Fibroblast of skin of right biceps (primary cell): ENCODE measurements around the gene SFT2D1.

ENCODE experiments used
- DNase-seq: peaks from one replicate; pipeline ENCODE4 v3.0.0-alpha.2; 2013

SFT2D1 gene

DNA sequence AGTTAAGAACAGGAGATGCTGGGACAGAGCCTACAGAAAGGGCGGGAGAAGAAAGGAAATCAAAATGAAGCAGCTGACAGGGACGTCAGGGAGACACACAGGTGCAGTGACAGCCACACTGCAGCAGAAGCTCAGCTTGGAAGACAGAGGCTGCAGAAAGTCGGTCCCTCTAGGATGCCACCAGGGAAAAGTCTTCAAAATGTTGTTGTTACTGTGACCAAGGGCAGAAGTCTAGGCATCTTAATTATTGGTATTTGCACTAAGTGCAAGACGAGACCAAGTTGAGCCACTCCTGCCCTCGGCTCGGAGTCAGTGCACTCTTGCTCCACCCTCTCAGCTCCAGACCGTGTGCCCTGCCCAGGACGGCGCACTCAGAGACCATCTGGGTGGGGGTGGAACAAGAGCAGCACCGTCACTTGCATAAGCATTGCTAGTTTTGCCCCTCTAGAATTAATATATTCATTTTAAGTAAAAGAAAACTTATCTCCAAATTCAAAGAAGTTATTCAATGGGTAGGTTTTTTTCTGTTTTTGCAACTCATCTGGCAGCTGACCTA, 36.7 kb downstream of the SFT2D1 start:
- no peak for DNase-seq

GRCh38 chr6:166304106-166304505, 38.2 kb downstream of the SFT2D1 start:
- no peak for DNase-seq

DNA sequence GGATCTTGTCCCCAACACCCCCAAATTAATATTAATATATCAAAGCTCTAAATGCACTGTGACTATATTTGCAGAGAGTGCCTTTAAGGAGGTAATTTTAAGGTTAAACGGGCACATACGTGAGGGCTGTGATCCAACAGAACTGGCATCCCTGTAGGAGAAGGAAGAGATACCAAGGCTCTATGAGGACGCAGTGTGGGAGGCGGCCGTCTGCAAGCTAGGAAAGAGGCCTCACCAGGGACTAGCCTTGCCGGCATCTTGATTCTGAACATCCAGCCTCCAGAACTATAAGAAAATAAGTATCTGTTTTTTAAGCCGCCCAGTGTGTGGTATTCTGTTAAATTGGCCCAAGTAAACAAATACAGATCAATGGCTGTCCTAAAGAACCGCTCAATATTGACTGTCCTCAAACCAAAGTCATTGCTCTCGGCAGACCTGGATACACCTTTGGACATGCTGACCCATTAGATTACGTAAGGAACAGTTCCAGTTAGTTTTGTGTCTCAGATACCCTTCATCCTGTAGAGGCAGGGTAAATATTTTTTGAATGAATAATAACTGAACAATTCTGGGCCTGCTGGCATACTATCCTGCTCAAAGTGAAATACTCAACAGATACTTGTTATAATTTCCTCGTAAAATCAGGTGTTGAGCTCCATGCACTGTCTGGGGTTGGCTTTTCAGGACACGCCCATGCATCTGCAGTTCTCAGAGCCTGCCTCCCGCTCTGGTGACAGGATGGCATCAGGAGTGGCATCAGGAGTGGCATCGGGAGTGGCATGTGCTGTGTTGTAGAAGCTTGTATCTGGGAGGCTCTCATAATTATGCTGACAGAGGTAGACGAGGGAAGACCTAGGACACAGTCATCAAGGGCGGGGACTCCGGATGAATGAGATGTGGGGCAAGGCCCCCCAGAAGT, 40.5 kb downstream of the SFT2D1 start:
- no peak for DNase-seq

DNA sequence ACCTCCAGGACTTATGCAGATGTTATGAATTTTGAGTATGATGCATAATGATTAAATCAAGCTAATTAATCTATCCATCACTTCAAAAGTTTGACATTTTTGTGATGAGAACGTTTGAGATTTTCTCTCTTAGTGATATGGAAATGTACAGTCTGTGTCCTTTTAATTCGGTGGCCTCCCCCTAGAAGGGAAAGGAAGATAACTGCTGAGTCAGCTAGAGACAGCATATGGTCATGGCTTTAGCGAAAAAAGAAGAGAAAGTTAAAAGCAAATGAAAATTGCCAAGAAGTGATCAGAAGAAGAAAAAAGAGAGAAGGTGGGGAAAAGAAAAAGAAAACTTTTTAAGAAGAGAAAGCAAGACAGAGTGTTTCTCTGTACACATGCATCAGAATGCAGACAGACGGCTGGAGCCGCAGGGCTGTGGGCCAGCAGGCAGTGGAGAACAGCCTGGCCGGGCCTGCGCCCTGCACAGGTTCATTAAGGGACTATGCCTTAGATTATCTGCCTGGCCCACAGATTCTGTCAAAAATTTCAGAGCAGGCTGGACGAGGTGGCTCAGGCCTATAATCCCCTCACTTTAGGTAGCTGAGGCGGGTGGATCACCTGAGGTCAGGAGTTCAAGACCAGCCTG, 41.9 kb downstream of the SFT2D1 start:
- no peak for DNase-seq

- no peak for DNase-seq
Measured at GRCh38 chr6:166297606-166298005, 44.7 kb downstream of the SFT2D1 start.

DNA sequence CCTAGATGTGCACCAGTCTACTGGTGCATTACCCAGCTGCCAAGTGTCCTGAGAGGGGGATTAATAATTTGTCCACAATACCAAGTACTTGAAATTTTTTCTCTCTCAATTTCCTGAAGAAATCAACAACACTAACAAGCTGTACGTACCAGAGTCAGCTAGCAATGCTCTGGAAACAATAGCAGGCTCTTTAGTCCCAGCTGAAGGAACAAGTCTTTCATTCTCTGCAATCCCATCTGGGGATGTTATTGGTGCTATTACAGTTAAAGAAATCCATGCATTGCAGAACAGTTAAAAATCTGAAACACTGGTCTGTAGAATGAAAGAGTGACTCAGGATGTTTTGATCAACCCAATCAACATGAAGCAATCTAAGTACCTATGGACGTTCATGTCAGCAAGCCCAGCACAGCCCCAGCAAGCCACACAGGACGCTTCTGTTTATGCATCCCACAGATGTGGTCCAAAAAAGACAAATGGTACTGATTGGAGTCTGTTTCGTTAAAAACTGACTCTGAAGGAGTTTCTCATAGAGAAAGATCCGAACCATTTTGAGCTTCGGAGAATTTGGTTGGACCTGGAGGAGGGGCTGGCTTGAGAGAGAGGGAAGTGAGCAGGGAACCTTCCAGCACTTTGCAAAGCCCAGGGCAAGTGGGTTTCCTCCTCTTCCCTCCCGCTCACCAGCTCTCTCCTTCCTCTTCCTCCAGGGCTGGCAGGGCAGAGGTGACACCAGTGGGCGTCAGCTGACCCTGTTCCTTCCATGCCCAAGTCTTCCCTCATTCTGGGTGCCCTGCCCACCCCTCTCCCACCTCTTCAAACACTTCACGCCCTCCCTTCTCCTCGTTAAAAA, 46.1 kb downstream of the SFT2D1 start:
- no peak for DNase-seq

- DNase-seq, result no peak
Measured at GRCh38 chr6:166293731-166294584, 48.4 kb downstream of the SFT2D1 start.

DNA sequence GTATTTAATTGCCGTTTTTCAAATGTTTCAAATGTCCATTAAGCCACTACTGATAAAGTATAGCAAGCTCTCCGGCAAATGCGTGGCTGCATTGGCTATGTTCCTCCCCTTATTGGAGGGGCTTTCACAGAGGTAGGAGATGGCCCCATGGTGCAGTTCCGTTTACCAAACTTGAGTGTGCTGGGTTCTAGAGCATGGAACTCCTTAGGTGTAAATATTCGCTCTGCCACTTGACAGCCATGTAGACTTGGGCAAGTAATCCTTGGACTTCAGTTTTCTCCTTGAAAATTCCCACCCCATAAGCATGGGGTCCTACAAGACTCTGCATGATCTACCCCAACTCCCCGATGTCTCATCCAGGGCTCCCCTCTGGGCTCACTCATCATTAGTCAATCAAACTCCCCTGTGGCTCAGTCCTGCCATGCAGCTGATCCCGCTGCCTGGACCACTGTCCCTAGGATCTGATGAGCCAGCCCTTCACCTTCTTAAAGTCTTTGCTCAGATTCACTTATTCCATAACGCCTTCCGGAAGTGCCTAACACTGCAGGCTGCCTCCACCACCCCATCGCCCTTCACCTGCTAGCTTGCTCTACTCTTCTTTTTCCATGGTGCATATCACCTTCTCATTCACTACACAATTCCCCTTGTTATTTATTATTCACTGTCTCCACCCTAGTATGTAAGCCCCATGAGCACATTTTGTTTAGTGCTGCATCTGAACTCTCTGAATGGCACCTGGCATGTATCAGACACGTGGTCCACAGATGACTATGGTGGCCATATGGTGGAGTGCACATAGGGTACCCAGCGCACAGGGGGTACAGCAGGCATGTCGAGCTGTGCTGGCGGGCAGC, 52.9 kb downstream of the SFT2D1 start:
- DNase-seq, result no peak

DNA sequence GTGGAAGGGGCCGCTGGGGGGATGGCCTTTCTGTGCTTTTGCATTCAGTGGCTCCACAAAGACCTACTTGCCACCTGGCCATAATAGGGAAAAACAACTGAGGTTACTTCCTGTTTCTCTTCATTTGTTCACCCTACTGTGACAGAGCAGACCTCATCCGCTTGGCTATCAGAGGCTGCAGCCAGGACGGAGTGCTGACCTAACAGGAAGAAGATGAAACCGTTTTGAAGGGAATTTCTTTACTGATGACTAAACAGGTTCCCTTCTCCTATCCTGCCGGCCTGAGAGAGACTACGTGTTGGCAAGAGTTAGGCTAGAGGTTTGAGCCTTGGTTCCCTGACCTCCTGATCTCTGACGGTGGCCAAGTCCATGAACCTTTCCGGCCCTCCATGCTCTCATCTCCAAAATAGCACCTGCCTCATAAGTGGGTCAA, 55.5 kb downstream of the SFT2D1 start:
- DNase-seq, result no peak

DNA sequence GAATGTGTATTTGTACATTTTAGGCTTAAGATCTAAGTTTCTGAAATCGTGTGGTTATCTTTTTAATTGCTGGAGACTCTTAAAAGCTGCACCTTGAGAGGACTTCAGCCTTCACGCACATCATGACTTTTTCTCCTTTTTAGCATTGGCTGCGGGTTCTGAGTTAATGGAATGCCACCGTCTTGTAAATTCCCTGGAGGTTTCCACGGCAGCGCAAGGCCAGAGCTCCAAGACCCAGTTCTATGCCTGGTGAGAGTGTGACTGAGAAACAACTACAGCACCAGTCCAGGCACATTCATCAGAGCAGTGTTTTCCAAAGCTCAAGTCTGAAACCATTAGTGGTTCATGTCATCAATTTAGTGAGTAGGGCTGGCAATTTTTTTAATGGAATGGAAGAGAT, 57.1 kb downstream of the SFT2D1 start:
- no peak for DNase-seq

DNA sequence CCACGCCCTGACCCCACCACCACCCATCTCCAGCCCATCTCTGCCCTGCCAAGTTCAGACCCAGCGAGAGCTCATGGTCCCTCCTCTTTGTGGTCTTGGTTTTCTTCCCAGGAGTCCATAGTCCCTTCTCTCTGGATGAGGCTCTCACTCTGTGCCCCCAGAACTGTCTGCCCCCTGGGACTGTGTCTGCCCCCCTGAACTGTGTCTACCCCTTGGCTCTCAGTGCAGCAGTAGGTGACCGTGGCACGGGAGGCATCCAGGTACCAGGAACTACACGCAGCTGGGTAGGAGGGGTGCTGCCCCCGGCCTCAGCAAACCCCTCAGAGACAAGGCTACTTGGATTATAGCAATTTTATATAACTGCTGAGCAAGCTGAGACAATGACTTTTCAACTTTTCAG, 57.7 kb downstream of the SFT2D1 start:
- no peak for DNase-seq

DNA sequence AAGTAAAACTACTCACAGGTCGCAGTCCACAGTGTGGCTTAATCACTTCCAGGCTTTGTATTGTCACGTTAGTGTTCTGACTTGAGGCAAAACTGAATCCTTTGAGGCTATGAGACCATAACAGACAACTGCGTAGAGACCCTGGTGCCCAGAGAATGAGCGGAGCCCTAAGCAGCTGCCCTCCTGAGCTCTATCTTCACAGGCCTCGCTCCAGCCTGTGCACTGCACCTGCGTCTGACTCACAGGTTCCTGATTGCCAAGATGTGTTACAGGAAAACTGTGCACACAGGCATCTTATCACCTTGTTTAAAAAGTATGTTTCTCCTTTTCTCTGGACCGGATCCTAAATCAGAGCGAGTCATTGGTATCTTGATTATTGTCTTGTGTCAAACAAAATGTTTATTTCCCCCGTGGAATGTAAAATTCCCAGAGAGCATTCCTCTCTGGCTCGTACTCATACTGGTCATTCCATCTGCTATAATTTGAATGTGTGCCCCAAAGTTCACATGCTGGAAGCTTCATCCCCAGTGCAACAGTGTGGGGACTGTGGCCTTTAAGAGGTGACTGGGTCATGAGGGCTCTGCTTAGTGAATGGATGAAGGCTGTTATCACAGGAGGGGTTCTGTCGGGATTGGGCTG, 59.8 kb downstream of the SFT2D1 start:
- no peak for DNase-seq

DNA sequence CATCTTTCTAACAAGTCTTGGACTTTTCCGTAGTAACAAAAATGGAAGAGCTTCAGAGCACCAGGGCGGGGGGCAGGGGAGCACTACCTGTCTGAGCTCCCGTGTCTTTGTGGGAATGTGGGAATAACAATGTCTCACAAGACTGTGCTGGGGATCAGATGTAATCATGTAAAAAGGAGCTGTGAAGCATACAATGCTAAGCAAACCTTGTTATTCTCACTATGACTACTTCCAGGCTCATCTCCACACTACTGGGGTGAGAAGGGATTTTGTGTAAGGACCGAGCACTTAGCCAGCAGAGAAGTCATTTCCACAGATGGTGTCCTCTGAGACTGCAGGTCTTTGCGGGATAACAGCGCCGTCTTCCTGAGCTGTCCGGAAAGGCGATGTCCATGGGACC, 61.2 kb downstream of the SFT2D1 start:
- no peak for DNase-seq

GRCh38 chr6:166279393-166279679, 63.0 kb downstream of the SFT2D1 start:
- DNase-seq, result no peak

- no peak for DNase-seq
Measured at GRCh38 chr6:166278579-166279392, 63.6 kb downstream of the SFT2D1 start.

GRCh38 chr6:166277892-166278578, 64.3 kb downstream of the SFT2D1 start:
- DNase-seq, result no peak

GRCh38 chr6:166277018-166277417, 65.3 kb downstream of the SFT2D1 start:
- DNase-seq, result no peak

- DNase-seq, result peak; percentile 28
Measured at GRCh38 chr6:166275714-166276166, 66.6 kb downstream of the SFT2D1 start.

DNA sequence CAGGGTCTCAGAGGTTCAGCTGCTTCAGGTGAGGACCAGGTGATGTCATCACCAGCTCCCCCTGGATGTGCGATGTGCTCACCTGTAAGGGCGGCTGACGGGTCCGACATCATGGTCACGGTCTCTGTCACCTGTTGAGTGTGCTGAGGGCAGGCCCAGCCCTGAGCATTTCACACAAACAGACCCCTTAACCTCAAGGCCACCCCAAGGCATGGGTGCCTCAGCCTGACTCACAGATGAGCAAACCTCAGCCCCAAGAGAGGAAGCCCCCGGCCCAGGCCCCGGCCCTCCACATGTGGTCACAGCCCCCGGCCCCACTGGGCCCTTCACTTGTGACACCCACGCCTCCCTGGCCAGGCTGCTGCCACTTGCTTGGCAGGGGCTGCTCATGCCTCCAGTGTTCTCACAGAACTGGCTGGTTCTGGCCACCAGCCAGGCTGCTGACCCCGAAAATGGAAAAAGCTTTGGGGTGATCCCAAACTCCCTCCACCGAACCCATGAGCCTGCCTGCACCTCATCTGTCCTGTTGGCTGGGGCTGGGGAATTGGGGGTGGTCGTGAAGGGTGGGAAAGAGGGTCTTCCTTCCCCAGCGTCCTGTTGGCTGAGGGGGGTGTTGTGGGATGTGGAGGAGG, 67.5 kb downstream of the SFT2D1 start:
- DNase-seq, result no peak
